HAP-1 (cell line): ENCODE results near the gene RALGPS1.

Experiments
- DNase-seq, 2 experiments: peaks; one replicate each; pipeline ENCODE4 v3.0.0-alpha.2; 2016 to 2020; ENCODE audit warnings: low spot score in 2 of 2
- H3K27me3 ChIP-seq: fragments of 250-450 bp; sonication (Bioruptor Pico); 2 replicates; pipeline ENCODE4 v1.5.1; 2020; ENCODE audit warnings: low read depth, mild to moderate bottlenecking, moderate library complexity
- H3K36me3 ChIP-seq: fragments of 250-450 bp; sonication (Bioruptor Pico); replicated peaks from 2 replicates; pipeline ENCODE4 v1.5.1; 2020; ENCODE audit warnings: mild to moderate bottlenecking
- H3K4me1 ChIP-seq: fragments of 250-450 bp; sonication (Bioruptor Pico); 2 replicates; pipeline ENCODE4 v1.5.1; 2020; ENCODE audit warnings: mild to moderate bottlenecking
- H3K4me3 ChIP-seq: fragments of 250-450 bp; sonication (Bioruptor Pico); 2 replicates; pipeline ENCODE4 v1.5.1; 2020; ENCODE audit warnings: mild to moderate bottlenecking, moderate library complexity
- H3K9me3 ChIP-seq: fragments of 250-450 bp; sonication (Bioruptor Pico); 2 replicates; pipeline ENCODE4 v1.5.1; 2020; ENCODE audit warnings: mild to moderate bottlenecking, moderate library complexity
- in situ Hi-C: fragments of 300-500 bp; cut with MboI; formaldehyde crosslinking; loops from 3 replicates; pipeline ENCODE4 v1.14.3; 2020; ENCODE audit warnings: low sequenced_read_pairs, inconsistent platforms, mixed read lengths

The RALGPS1 gene

GRCh38 chr9:127197861-127198430 lies 283.4 kb downstream of the RALGPS1 start:
- H3K4me1 ChIP-seq = no peaks in the 10 kb centered on the region
- no peak for DNase-seq
- in situ Hi-C loops = loop anchor here (5.0 kb wide), 1 partner anchor 256 kb away; no protein-coding TSS in a partner anchor
- H3K27me3 ChIP-seq = no peaks in the 10 kb centered on the region
- no peaks in the 10 kb centered on the region for H3K9me3 ChIP-seq
- no peak overlapping the region for H3K4me3 ChIP-seq
- H3K36me3 ChIP-seq = no peaks in the 10 kb centered on the region

GRCh38 chr9:127198587-127198986 lies 284.0 kb downstream of the RALGPS1 start:
- in situ Hi-C loops = loop anchor here (5.0 kb wide), 1 partner anchor 256 kb away; no protein-coding TSS in a partner anchor
- Histone ChIP-seq H3K4me3 (no peak overlapping the region), H3K36me3 (no peaks in the 10 kb centered on the region), H3K4me1 (no peaks in the 10 kb centered on the region), H3K9me3 (no peaks in the 10 kb centered on the region), H3K27me3 (no peaks in the 10 kb centered on the region)
- DNase-seq = no peak

GRCh38 chr9:127199001-127199791 lies 284.6 kb downstream of the RALGPS1 start:
- Histone ChIP-seq H3K9me3 (no peaks in the 10 kb centered on the region), H3K27me3 (no peaks in the 10 kb centered on the region), H3K36me3 (no peaks in the 10 kb centered on the region), H3K4me1 (no peaks in the 10 kb centered on the region), H3K4me3 (no peak overlapping the region)
- in situ Hi-C loops = loop anchor here (5.0 kb wide), 1 partner anchor 257 kb away; no protein-coding TSS in a partner anchor
- peak; percentile 59 to 88 for DNase-seq

GRCh38 chr9:127200106-127200862 lies 285.7 kb downstream of the RALGPS1 start:
- in situ Hi-C loops = no loop called here
- Histone ChIP-seq H3K27me3 (no peaks in the 10 kb centered on the region), H3K4me3 (no peak overlapping the region), H3K36me3 (no peaks in the 10 kb centered on the region), H3K9me3 (no peaks in the 10 kb centered on the region), H3K4me1 (no peaks in the 10 kb centered on the region)
- DNase-seq = no peak

GRCh38 chr9:127201071-127201541 lies 286.5 kb downstream of the RALGPS1 start:
- in situ Hi-C loops = no loop called here
- H3K36me3 ChIP-seq = no peaks in the 10 kb centered on the region
- no peaks in the 10 kb centered on the region for H3K4me1 ChIP-seq
- H3K27me3 ChIP-seq = no peaks in the 10 kb centered on the region
- DNase-seq = no peak
- H3K9me3 ChIP-seq = no peaks in the 10 kb centered on the region
- no peak overlapping the region for H3K4me3 ChIP-seq

DNA sequence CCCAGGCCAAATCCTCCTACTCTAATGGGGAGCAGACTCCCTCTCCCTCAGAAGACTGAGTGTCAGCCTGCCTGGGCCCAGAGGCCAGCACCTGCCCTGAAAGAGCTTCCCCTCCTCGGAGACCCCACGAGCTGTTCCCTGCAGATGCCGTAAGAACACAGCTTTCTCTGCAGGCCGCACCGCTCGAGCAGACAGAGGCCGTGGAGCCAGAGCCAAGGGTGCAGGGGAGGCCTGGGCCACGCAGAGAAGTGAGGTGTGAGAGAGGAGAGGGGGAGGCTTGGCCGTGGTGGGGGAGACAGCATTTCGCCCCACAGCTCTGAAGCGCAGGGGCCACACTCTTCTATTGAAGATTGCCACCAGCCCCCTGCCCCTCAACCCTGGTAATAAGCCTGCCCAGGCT lies 287.1 kb downstream of the RALGPS1 start:
- Histone ChIP-seq H3K4me1 (no peaks in the 10 kb centered on the region), H3K36me3 (no peaks in the 10 kb centered on the region), H3K9me3 (no peaks in the 10 kb centered on the region), H3K27me3 (no peaks in the 10 kb centered on the region), H3K4me3 (no peak overlapping the region)
- in situ Hi-C loops = no loop called here
- no peak for DNase-seq

- Histone ChIP-seq H3K27me3 (no peaks in the 10 kb centered on the region), H3K4me1 (no peaks in the 10 kb centered on the region), H3K9me3 (no peaks in the 10 kb centered on the region), H3K4me3 (no peak overlapping the region), H3K36me3 (no peaks in the 10 kb centered on the region)
- no peak for DNase-seq
- in situ Hi-C loops = no loop called here
Measured at GRCh38 chr9:127202461-127203169, 288.0 kb downstream of the RALGPS1 start.

- no peak for DNase-seq
- Histone ChIP-seq H3K4me1 (no peaks in the 10 kb centered on the region), H3K4me3 (no peak overlapping the region), H3K27me3 (no peaks in the 10 kb centered on the region), H3K36me3 (no peaks in the 10 kb centered on the region), H3K9me3 (no peaks in the 10 kb centered on the region)
- in situ Hi-C loops = no loop called here
Measured at GRCh38 chr9:127203681-127204327, 289.2 kb downstream of the RALGPS1 start.

GRCh38 chr9:127204771-127205470 lies 290.3 kb downstream of the RALGPS1 start:
- Histone ChIP-seq H3K4me3 (no peak overlapping the region), H3K27me3 (no peaks in the 10 kb centered on the region), H3K9me3 (no peaks in the 10 kb centered on the region), H3K36me3 (no peaks in the 10 kb centered on the region), H3K4me1 (no peaks in the 10 kb centered on the region)
- in situ Hi-C loops = loop anchor here (5.0 kb wide), 1 partner anchor 717 kb away; no protein-coding TSS in a partner anchor
- peak in 1 of 2 experiments; percentile 51 for DNase-seq

- no peaks in the 10 kb centered on the region for H3K4me1 ChIP-seq
- no peaks in the 10 kb centered on the region for H3K9me3 ChIP-seq
- in situ Hi-C loops = loop anchor here (5.0 kb wide), 1 partner anchor 716 kb away; no protein-coding TSS in a partner anchor
- H3K36me3 ChIP-seq = no peaks in the 10 kb centered on the region
- no peak overlapping the region for H3K4me3 ChIP-seq
- no peaks in the 10 kb centered on the region for H3K27me3 ChIP-seq
- no peak for DNase-seq
Measured at GRCh38 chr9:127205952-127206351, 291.4 kb downstream of the RALGPS1 start.

DNA sequence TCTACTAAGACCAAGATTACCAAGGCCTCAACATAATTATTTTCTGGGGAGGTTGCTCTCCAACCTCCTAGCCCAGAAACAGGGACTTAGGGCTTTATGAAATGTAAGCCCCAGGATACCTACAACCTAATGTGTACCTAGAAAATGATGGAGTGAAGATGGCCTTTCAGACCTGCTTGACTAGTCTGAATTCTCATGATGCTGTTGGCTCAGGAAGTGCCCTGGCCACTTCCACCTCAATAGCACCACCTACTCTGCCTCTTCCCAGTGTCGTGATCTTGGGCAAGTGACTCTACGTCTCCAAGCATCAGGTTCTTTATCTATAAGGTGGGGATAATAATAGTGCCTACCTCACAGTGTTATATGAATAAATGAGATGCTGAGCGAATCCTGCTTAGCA lies 292.1 kb downstream of the RALGPS1 start:
- Histone ChIP-seq H3K4me1 (no peaks in the 10 kb centered on the region), H3K36me3 (no peaks in the 10 kb centered on the region), H3K27me3 (no peaks in the 10 kb centered on the region), H3K4me3 (no peak overlapping the region), H3K9me3 (no peaks in the 10 kb centered on the region)
- DNase-seq = no peak
- in situ Hi-C loops = loop anchor here (5.0 kb wide), 1 partner anchor 716 kb away; no protein-coding TSS in a partner anchor

- DNase-seq = no peak
- in situ Hi-C loops = loop anchor here (5.0 kb wide), 1 partner anchor 714 kb away; no protein-coding TSS in a partner anchor
- H3K27me3 ChIP-seq = no peaks in the 10 kb centered on the region
- H3K9me3 ChIP-seq = no peaks in the 10 kb centered on the region
- no peak overlapping the region for H3K4me3 ChIP-seq
- H3K4me1 ChIP-seq = no peaks in the 10 kb centered on the region
- H3K36me3 ChIP-seq = no peaks in the 10 kb centered on the region
Measured at GRCh38 chr9:127207734-127208410, 293.3 kb downstream of the RALGPS1 start.
